HG03064 (cell line): ENCODE results near the gene XXYLT1.

Experiments used
- ATAC-seq: cut with Tn5 transposase; IDR thresholded peaks from one replicate; pipeline ENCODE4 v1.9.1; 2021; ENCODE audit warnings: low read depth; ENCODE audit not compliant: unreplicated experiment

XXYLT1 gene

GRCh38 chr3:195085356-195086130 is 185.4 kb downstream of the XXYLT1 start:
- no peak for ATAC-seq

DNA sequence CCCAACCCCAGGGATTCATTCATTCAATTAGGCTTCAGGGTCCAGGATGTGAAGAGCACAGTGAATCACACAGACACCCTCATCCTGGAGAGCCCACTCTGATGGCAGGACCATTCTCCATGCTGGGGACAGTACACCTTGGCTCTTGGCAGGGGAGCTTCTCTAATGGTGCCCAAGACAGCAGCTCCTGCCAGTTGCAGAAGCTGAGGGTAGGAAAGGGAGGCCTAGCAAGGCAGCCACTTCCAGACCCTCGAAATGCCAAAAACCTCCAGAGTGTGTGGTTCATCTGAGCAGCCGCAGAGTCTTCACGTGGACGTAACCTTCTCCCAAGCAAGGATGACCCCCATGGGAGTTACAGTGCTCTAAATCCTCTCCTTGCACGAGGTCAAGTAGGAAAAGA is 186.2 kb downstream of the XXYLT1 start:
- ATAC-seq = no peak

DNA sequence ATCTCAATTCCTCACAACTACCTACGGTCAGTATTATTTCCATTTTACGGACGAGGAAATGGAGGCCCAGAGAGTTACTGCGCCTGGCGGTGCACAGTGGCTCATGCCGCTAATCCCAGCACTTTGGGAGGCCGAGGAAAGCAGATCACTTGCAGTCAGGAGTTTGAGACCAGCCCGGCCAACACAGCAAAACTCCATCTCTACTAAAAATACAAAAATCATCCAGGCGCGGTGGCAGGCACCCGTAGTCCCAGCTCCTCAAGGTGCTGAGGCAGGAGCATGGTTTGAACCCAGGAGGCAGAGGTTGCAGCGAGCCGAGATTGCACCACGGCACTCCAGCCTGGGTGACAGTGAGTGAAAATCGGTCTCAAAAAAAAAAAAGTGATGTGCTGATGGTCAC is 187.3 kb downstream of the XXYLT1 start:
- no peak for ATAC-seq

DNA sequence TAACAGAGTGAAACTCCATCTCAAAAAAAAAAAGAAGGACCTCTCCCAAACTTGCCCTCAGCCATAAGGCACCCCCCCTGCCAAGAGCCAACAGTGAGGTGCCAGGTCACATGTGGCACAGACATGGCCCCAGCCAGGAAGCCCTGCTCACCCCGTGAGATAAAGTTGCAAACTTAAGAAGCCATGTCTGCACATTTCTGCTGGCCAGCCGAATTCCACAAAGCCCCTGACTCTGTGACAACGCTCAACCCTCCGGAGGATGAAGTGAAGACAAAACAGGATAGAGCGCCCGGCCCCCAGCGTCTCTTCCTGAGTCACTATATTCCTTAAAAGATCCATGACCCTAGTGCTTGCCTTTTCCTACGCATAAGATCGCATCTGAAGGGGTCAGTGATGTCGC is 188.1 kb downstream of the XXYLT1 start:
- no peak for ATAC-seq

GRCh38 chr3:195081242-195081963 is 189.6 kb downstream of the XXYLT1 start:
- no peak for ATAC-seq

DNA sequence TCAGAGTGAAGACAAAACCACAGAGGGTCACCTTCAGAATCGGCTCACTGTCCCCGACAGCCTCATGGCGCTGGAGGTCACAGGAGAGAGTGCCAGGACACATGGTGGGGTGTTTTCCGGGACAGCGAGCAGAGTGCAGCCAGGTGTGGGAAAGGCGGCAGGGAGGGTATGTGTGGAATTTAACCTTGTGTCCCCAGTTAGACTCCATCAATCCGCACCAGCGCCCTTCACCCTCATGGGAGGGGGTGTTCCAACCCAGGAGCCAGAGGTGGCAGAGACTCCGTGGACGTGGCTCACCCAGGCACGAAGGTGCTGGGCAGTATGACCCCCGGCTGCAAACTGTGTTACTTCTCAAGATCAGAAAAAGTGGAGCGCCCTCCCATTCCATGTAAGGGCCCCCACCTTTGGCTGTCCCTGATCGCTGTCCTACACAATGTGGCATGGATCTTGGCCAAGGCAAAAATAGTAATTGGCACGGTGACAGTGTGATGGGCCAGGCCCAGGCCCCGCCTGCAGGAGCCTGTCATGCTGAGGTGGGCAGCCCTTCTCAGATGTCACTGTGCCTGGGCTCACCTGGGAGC is 190.3 kb downstream of the XXYLT1 start:
- no peak for ATAC-seq

GRCh38 chr3:195080125-195080524 is 190.8 kb downstream of the XXYLT1 start:
- ATAC-seq = no peak

GRCh38 chr3:195079636-195080035 is 191.3 kb downstream of the XXYLT1 start:
- ATAC-seq = no peak

DNA sequence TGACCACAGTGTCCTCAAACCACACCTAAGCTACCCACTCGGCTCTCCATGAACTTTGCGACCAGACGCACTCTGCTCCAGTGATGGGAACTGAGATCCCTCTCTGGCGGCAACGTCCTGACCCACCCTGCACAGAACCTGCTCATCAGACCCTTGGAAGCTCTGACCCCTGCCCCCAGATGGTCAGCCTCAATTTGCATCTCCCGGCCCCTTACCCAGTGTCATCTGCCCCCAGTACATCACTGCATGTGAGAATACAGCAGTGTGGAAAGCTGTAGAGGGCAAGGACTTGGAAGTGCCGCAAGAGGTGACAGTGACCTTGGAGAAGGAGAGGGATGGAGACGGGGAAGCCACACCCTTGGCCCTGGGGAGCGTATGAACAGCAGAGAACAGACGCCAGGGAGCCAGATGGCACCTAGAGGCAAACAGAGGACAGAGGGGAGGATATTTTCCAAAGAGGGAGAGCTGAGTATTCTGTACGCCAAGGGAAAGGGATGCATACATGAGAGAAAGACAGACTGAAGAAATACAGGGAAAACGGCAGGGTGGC is 192.0 kb downstream of the XXYLT1 start:
- ATAC-seq = no peak

GRCh38 chr3:195077611-195078540 is 193.1 kb downstream of the XXYLT1 start:
- ATAC-seq = no peak

DNA sequence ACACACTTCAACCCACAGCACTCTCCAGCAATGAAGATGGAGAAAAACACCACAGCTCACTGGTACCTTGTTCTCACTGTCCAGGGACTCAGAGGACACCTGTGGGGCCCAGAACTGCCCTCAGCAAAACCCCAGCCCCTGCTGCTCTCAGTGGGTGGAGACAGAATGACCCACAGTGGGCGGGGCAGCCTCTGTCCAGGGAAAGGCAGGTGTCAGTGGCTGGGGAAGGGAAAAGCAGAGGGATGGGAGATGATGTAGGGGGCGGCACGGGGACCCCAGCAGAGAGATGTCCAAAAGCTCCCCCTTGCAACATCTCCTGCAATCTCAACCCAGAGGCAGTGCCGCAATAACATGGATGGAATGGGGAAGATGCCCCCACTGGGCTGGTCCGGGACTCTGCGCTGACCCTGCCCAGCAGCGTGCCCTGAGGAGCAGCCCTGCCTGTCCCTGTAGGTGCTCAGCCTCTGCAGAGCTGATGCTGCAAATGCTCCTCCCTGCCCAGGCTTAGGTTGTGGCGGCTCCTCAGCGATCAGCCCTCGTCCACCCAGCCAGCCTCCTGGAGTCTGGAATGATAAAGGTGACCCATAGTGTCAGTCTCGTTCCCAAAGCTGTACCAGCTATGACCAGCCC is 193.9 kb downstream of the XXYLT1 start:
- ATAC-seq = no peak

DNA sequence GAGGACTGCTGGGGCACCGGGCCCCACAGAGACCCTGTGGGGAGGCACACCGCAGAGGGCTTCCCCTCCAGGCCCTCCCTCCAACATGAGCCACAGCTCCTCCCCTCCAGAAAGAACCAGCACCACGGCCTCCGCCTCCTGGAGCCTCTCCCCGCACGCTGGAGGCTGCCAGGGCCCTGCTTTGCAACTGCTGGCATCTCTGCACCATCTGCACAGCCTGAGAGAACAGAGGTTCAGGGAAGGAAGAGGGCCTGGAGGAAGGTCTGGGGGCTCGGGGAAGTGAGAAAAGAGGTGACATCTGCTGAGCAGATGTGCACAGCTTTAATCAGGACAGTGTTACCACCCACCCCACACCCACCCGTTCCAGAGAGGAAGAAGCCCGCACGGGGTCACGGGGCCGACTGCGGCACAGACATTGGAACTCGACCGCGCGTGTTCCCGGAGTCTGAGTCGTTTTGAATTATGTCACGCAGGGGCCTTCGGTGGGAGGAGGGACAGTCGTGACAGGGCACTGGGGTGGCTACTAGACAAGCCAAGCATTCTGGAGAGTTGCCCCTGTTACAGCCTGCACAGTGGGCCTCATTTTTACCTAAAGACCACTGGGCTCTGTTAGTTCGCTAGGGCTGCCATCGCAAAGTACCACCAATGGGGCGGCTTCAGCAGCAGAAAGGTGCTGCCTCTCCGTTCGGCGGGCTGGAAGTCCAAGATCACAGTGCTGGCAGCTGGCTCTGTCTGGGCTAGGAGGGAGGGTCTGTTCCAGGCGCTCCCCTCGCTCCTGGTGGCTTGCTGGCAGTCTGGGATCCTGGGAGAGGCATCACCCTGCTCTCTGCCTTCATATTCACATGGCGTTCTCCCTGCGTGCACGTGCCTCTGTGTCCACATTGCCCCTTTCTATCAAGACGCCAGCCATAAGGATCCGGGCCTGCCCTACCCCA is 194.8 kb downstream of the XXYLT1 start:
- ATAC-seq = no peak

DNA sequence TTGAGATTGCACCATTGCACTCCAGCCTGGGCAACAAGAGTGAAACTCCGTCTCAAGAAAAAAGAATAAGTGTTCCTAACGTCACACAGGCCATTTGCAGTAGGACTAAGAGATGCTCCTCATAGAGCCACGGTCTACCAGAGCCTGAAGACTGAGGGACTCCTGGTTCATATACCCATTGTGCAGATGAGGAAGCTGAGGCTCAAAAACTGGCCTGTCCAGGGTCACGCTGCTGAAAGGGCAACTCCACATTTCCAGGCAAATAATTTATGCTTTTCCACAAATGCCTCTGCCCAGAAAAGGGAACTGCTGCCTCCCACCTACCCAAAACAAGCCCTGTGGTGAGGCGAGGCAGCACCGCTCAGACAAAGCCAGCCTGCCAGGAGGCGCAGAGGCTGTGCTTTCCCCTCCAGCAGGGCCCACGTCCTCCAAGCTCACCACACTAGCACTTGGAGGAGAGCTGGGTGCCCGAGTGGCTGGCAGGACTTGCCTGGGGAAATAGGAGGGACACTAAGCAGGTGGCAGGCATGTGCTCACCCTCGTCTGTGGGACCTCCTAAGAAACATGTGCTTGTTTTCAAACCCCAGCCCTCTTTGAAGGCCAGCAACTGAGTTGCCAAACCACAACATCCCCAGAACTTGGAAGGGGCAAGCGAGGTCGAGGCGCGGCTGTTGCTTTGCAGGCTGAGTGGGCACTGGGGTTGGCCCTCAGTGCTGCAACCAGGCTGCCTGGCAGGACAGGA is 195.6 kb downstream of the XXYLT1 start:
- ATAC-seq = no peak

DNA sequence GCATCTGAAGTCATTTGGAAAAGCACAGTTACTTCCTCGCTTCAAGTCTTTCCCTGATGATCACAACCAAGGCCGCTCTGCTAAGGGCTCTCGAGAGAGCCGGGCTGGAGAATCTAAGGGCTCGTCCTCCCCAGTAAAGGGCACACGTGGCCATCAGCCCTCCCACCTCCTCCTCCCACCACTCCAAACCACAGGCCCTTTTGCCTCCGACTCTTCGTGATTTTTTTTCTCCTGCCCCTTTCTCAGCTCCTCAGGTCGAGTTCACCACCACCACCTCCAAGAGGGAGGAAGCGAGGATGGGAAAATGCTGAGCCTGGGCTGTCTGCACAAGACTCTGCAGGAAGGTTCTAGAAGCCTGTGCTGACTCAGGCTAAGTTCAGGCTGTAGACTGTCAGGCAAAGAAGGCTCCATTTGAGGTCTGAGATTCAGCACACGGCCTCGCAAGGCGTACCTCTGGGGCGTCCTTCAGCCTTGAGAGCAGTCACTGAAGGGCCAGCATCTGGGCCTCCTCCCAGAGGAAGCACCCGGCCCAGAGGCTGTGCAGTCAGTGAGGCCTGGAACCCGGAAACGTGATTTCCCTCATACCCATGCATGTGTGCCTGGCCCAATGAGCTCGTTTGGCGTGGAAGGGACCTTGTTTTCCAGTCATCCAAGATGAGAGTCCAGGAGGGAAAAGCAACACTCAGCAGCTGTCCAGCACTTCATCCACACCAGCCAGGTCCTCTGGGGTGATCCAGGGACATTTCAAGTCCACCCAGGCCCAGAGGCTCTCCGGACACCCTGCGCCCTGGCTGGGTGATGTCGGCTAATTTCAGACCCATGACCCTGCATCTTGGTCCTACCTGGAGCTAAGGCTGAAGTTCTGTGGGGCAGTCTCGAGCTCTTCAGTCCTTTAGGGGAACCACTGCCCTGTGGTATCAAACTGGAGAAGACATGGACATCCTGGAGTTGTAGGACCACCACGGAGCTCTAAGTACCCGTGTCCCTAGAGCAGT is 196.8 kb downstream of the XXYLT1 start:
- no peak for ATAC-seq

GRCh38 chr3:195072916-195073564 is 197.9 kb downstream of the XXYLT1 start:
- no peak for ATAC-seq
